Dendritic cell treated with granulocyte-macrophage colony-stimulating factor and Interleukin-4, amounts not matched to agents 40 ng/mL and 50 ng/mL, for 4 days (primary cell): ENCODE measurements around the gene DTNB.
"Not testable (repeated sequence)": the region's sequence is repeated elsewhere in the genome, so short reads cannot be mapped to it uniquely, and the experiment has no call there.

Experiments used
- H3K27ac Mint-ChIP-seq: one replicate; pipeline ENCODE4 v1.8.0; 2022; ENCODE audit warnings: mild to moderate bottlenecking, mixed read lengths
- H3K27me3 Mint-ChIP-seq: one replicate; pipeline ENCODE4 v1.8.0; 2022; ENCODE audit warnings: mild to moderate bottlenecking, mixed read lengths
- H3K36me3 Mint-ChIP-seq: one replicate; pipeline ENCODE4 v1.8.0; 2022; ENCODE audit warnings: low read depth, mixed read lengths
- H3K4me1 Mint-ChIP-seq: one replicate; pipeline ENCODE4 v1.8.0; 2022; ENCODE audit warnings: low read depth, mixed read lengths
- H3K4me3 Mint-ChIP-seq: one replicate; pipeline ENCODE4 v1.8.0; 2022; ENCODE audit warnings: mild to moderate bottlenecking, moderate library complexity, mixed read lengths
- H3K9me3 Mint-ChIP-seq: one replicate; pipeline ENCODE4 v1.8.0; 2022; ENCODE audit warnings: mixed read lengths
- intact Hi-C: fragments of 100-400 bp; cut with micrococcal nuclease; formaldehyde crosslinking; loops from one replicate; pipeline ENCODE4 v1.15.0; 2022

Gene DTNB

GRCh38 chr2:25546852-25547251 is 126.5 kb downstream of the DTNB start:
- Mint-ChIP-seq H3K9me3 (no peaks in the 10 kb centered on the region), H3K4me3 (no peak overlapping the region), H3K27me3 (no peaks in the 10 kb centered on the region), H3K4me1 (peaks cover 26% of the 10 kb centered on the region), H3K36me3 (no peaks in the 10 kb centered on the region), H3K27ac (no peak overlapping the region)
- intact Hi-C loops: no loop called here

DNA sequence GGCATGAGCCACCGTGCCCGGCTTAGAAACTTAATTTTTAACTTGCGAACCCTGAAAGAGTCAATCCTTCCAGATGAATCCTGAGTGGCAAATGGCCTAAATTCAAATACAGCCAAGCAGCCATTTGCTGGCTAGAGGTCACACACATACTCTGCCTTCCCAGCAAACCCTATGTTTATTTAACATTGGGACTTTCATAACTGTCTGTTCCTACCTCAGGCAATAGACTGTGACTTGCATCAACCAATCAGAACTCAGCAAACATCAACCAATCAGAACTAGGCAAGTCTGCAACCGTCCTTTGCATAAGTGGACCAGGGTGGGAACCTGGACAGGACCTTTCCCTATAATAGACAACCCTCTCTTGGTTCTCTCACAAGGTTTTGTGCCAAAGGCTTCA is 127.5 kb downstream of the DTNB start:
- Mint-ChIP-seq H3K36me3 (no peaks in the 10 kb centered on the region), H3K4me3 (no peak overlapping the region), H3K27ac (no peak overlapping the region), H3K9me3 (no peaks in the 10 kb centered on the region), H3K27me3 (no peaks in the 10 kb centered on the region), H3K4me1 (peaks cover 17% of the 10 kb centered on the region)
- intact Hi-C loops: no loop called here

- H3K4me3 Mint-ChIP-seq: no peak overlapping the region
- peaks cover 18% of the 10 kb centered on the region for H3K4me1 Mint-ChIP-seq
- intact Hi-C loops: no loop called here
- no peaks in the 10 kb centered on the region for H3K9me3 Mint-ChIP-seq
- H3K36me3 Mint-ChIP-seq: no peaks in the 10 kb centered on the region
- no peaks in the 10 kb centered on the region for H3K27me3 Mint-ChIP-seq
- H3K27ac Mint-ChIP-seq: no peak overlapping the region
Observed at GRCh38 chr2:25544445-25544844, 128.9 kb downstream of the DTNB start.

- Mint-ChIP-seq H3K27ac (no peak overlapping the region), H3K4me1 (peaks cover 16% of the 10 kb centered on the region), H3K9me3 (no peaks in the 10 kb centered on the region), H3K36me3 (no peaks in the 10 kb centered on the region), H3K4me3 (no peak overlapping the region), H3K27me3 (no peaks in the 10 kb centered on the region)
- intact Hi-C loops: no loop called here
Observed at GRCh38 chr2:25543939-25544338, 129.4 kb downstream of the DTNB start.

- no peaks in the 10 kb centered on the region for H3K9me3 Mint-ChIP-seq
- intact Hi-C loops: no loop called here
- no peaks in the 10 kb centered on the region for H3K27me3 Mint-ChIP-seq
- no peak overlapping the region for H3K27ac Mint-ChIP-seq
- no peaks in the 10 kb centered on the region for H3K36me3 Mint-ChIP-seq
- H3K4me3 Mint-ChIP-seq: no peak overlapping the region
- peaks cover 17% of the 10 kb centered on the region for H3K4me1 Mint-ChIP-seq
Observed at GRCh38 chr2:25541378-25541777, 132.0 kb downstream of the DTNB start.

- Mint-ChIP-seq H3K27ac (peak overlapping the region; percentile 30), H3K9me3 (peaks cover 7% of the 10 kb centered on the region), H3K36me3 (peaks cover 15% of the 10 kb centered on the region), H3K27me3 (no peaks in the 10 kb centered on the region), H3K4me3 (no peak overlapping the region), H3K4me1 (peaks cover 17% of the 10 kb centered on the region)
- intact Hi-C loops: no loop called here
Observed at GRCh38 chr2:25539136-25539535, 134.2 kb downstream of the DTNB start.

GRCh38 chr2:25537526-25537925 is 135.9 kb downstream of the DTNB start:
- intact Hi-C loops: no loop called here
- no peaks in the 10 kb centered on the region for H3K27me3 Mint-ChIP-seq
- peaks cover 17% of the 10 kb centered on the region for H3K4me1 Mint-ChIP-seq
- no peak overlapping the region for H3K4me3 Mint-ChIP-seq
- no peak overlapping the region for H3K27ac Mint-ChIP-seq
- H3K9me3 Mint-ChIP-seq: peaks cover 7% of the 10 kb centered on the region
- H3K36me3 Mint-ChIP-seq: peaks cover 15% of the 10 kb centered on the region

DNA sequence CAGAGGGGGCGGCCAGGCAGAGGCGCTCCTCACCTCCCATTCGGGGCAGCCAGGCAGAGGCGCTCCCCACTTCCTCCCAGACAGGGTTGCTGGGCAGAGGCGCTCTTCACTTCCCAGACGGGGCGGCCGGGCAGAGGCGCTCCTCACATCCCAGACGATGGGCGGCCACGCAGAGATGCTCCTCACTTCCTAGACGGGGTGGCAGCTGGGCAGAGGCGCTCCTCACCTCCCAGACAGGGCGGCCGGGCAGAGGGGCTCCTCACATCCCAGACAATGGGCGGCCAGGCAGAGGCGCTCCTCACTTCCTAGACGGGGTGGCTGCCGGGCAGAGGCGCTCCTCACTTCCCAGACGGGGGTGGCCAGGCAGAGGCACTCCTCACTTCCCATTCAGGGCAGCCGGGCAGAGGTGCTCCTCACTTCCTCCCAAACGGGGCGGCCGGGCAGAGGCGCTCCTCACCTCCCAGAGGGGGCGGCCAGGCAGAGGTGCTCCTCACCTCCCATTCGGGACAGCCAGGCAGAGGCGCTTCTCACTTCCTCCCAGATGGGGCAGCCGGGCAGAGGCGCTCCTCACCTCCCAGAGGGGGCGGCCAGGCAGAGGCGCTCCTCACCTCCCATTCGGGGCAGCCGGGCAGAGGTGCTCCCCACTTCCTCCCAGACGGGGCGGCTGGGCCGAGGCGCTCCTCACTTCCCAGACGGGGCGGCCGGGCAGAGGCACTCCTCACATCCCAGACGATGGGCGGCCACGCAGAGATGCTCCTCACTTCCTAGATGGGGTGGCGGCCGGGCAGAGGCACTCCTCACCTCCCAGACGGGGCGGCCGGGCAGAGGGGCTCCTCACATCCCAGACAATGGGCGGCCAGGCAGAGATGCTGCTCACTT is 137.7 kb downstream of the DTNB start:
- H3K9me3 Mint-ChIP-seq, H3K27me3 Mint-ChIP-seq, H3K4me3 Mint-ChIP-seq, intact Hi-C loops: not testable (repeated sequence)
- Mint-ChIP-seq H3K36me3 (peaks cover 15% of the 10 kb centered on the region), H3K27ac (peak overlapping the region; percentile 52), H3K4me1 (peaks cover 25% of the 10 kb centered on the region)

- H3K27ac Mint-ChIP-seq, intact Hi-C loops, H3K9me3 Mint-ChIP-seq, H3K4me3 Mint-ChIP-seq, H3K27me3 Mint-ChIP-seq: not testable (repeated sequence)
- Mint-ChIP-seq H3K4me1 (peaks cover 18% of the 10 kb centered on the region), H3K36me3 (peaks cover 15% of the 10 kb centered on the region)
Observed at GRCh38 chr2:25534937-25535336, 138.4 kb downstream of the DTNB start.

- Mint-ChIP-seq H3K27me3 (no peaks in the 10 kb centered on the region), H3K36me3 (peaks cover 15% of the 10 kb centered on the region), H3K4me3 (no peak overlapping the region), H3K4me1 (peaks cover 16% of the 10 kb centered on the region), H3K27ac (peak overlapping the region; percentile 24), H3K9me3 (peaks cover 7% of the 10 kb centered on the region)
- intact Hi-C loops: no loop called here
Observed at GRCh38 chr2:25534455-25534854, 138.9 kb downstream of the DTNB start.

DNA sequence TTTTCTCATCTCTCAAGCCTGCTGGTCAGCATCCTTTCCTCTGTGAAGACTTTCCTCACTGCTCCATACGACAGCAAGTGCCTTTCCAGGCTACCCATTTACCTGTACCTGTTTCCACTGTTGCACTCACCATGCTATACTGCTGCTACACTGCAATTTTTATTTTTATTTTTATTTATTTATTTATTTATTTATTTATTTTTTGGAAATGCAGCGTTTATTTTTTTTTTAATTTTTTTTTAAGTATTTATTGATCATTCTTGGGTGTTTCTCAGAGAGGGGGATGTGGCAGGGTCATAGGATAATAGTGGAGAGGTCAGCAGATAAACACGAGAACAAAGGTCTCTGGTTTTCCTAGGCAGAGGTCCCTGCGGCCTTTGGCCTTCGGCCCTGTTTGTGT is 139.6 kb downstream of the DTNB start:
- H3K4me3 Mint-ChIP-seq, H3K27ac Mint-ChIP-seq, intact Hi-C loops, H3K9me3 Mint-ChIP-seq, H3K27me3 Mint-ChIP-seq: not testable (repeated sequence)
- Mint-ChIP-seq H3K36me3 (peaks cover 15% of the 10 kb centered on the region), H3K4me1 (peaks cover 16% of the 10 kb centered on the region)

GRCh38 chr2:25532521-25532920 is 140.9 kb downstream of the DTNB start:
- H3K4me1 Mint-ChIP-seq: peaks cover 13% of the 10 kb centered on the region
- peaks cover 7% of the 10 kb centered on the region for H3K9me3 Mint-ChIP-seq
- H3K4me3 Mint-ChIP-seq: no peak overlapping the region
- H3K27ac Mint-ChIP-seq: no peak overlapping the region
- intact Hi-C loops: no loop called here
- no peaks in the 10 kb centered on the region for H3K27me3 Mint-ChIP-seq
- H3K36me3 Mint-ChIP-seq: peaks cover 15% of the 10 kb centered on the region

GRCh38 chr2:25529034-25529433 is 144.3 kb downstream of the DTNB start:
- Mint-ChIP-seq H3K9me3 (no peaks in the 10 kb centered on the region), H3K27me3 (no peaks in the 10 kb centered on the region), H3K27ac (no peak overlapping the region), H3K4me3 (no peak overlapping the region), H3K36me3 (no peaks in the 10 kb centered on the region), H3K4me1 (peaks cover 8% of the 10 kb centered on the region)
- intact Hi-C loops: no loop called here

DNA sequence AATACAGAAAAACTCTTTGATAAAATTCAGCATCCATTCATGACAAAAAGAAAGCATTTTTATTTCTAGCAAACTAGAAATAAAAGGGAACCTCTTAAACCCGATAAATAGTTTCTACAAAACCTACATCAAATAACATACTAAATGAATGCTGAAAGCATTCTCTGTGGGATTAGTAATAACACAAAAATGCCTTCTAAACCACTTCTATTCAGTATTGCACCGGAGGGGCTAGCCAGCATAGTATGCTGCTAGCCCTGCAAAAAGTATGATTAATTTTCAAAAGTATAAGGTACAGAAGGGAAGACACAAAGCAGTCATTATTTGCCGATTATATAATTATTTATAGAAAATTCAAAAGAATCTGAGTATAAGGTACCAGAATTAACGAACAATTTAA is 145.2 kb downstream of the DTNB start:
- no peak overlapping the region for H3K27ac Mint-ChIP-seq
- H3K27me3 Mint-ChIP-seq: no peaks in the 10 kb centered on the region
- H3K36me3 Mint-ChIP-seq: no peaks in the 10 kb centered on the region
- peaks cover 8% of the 10 kb centered on the region for H3K4me1 Mint-ChIP-seq
- intact Hi-C loops: no loop called here
- no peak overlapping the region for H3K4me3 Mint-ChIP-seq
- H3K9me3 Mint-ChIP-seq: no peaks in the 10 kb centered on the region

DNA sequence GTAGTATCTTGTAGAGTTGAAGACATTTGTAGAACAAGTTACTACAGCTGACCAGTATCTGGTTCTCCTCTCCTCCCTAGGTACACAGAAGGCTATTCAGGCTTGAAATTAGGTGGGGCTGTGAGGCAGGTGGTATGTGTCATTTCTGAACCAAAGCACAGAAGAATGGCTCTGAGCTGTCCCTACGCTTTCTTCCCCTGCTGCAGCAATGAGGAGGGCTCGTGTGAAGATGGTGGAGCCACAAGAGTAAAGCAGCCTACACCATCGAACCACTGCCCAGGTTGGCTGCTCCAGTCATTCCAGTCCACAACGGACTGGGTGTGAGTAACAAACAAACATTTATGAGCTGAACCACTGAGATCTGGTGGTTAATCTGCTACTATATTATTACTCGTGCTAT is 148.9 kb downstream of the DTNB start:
- Mint-ChIP-seq H3K36me3 (no peaks in the 10 kb centered on the region), H3K4me1 (no peaks in the 10 kb centered on the region), H3K27me3 (no peaks in the 10 kb centered on the region), H3K9me3 (no peaks in the 10 kb centered on the region), H3K27ac (no peak overlapping the region), H3K4me3 (no peak overlapping the region)
- intact Hi-C loops: loop anchor here (5.0 kb wide), 2 partner anchors 43 to 182 kb away; partner anchors contain the start of gene DNMT3A
